ENCODE data around the gene MSX2. TPM values are rescaled to one million over a fixed set of nuclear protein-coding genes. Genes with fewer than 3 reads are reported as not detected.

MSX2 gene
- total RNA-seq, 1 experiment from 2014 or later, result 5.6 TPM

GRCh38 chr5:174745590-174746103 lies 21.3 kb downstream of the MSX2 start:
- intact Hi-C loops (cut with micrococcal nuclease), result no loop called here
- Mint-ChIP-seq H3K36me3 (ENCODE audit: insufficient read depth, unreplicated experiment) (peaks cover 6% of the 10 kb centered on the region), H3K4me1 (ENCODE audit: insufficient read depth, unreplicated experiment) (peaks cover 5% of the 10 kb centered on the region), H3K9me3 (ENCODE audit: unreplicated experiment) (peaks cover 8% of the 10 kb centered on the region), H3K27ac (ENCODE audit: low read depth, unreplicated experiment) (no peak overlapping the region), H3K4me3 (ENCODE audit: unreplicated experiment) (no peak overlapping the region), H3K27me3 (ENCODE audit: insufficient read depth, unreplicated experiment) (peaks cover 12% of the 10 kb centered on the region)
- TF ChIP-seq CTCF (IDR thresholded peaks at IDR 0.05; ENCODE audit: unreplicated experiment), result no peak
- POLR2A ChIA-PET, result no interaction called here
- no TSS peak for BruUV-seq (replicated peaks)
- DNase-seq (ENCODE audit: unreplicated experiment), result no peak
- CTCF ChIA-PET, result interaction anchor here (0.9 kb wide), 1 partner anchor 13 kb away, joined by 3 read pairs; no protein-coding TSS in a partner anchor

GRCh38 chr5:174750711-174751110 lies 26.3 kb downstream of the MSX2 start:
- POLR2A ChIA-PET, result interaction anchor here (0.6 to 2.1 kb wide), 5 partner anchors 25 to 601 kb away, joined by 3 to 8 read pairs (median 4); partner anchors contain the start of gene MSX2
- DNase-seq (ENCODE audit: unreplicated experiment), result peak; percentile 42

GRCh38 chr5:174751154-174752000 lies 27.0 kb downstream of the MSX2 start:
- no peak for TF ChIP-seq CTCF (IDR thresholded peaks at IDR 0.05; ENCODE audit: unreplicated experiment)
- peaks cover 5% of the 10 kb centered on the region for H3K4me1 Mint-ChIP-seq (ENCODE audit: insufficient read depth, unreplicated experiment)
- no TSS peak for BruUV-seq (replicated peaks)
- no peak overlapping the region for H3K27ac Mint-ChIP-seq (ENCODE audit: low read depth, unreplicated experiment)
- DNase-seq (ENCODE audit: unreplicated experiment), result peak; percentile 25
- no peaks in the 10 kb centered on the region for H3K9me3 Mint-ChIP-seq (ENCODE audit: unreplicated experiment)
- ChIA-PET CTCF (interaction anchor here (0.6 to 7.6 kb wide), 15 partner anchors 9 to 515 kb away, joined by 3 to 76 read pairs (median 3); no protein-coding TSS in a partner anchor), POLR2A (interaction anchor here (0.9 to 2.1 kb wide), 6 partner anchors 9 to 322 kb away, joined by 3 to 8 read pairs (median 4); partner anchors contain the start of gene MSX2)
- no peaks in the 10 kb centered on the region for H3K27me3 Mint-ChIP-seq (ENCODE audit: insufficient read depth, unreplicated experiment)
- no peaks in the 10 kb centered on the region for H3K36me3 Mint-ChIP-seq (ENCODE audit: insufficient read depth, unreplicated experiment)
- intact Hi-C loops (cut with micrococcal nuclease), result loop anchor here (2.0 kb wide), 1 partner anchor 27 kb away; the partner anchor contains the start of gene MSX2
- H3K4me3 Mint-ChIP-seq (ENCODE audit: unreplicated experiment), result peak overlapping the region; percentile 74

More at GRCh38 chr5:174750711-174751110, 26.3 kb downstream of the MSX2 start:
- Mint-ChIP-seq H3K27ac (ENCODE audit: low read depth, unreplicated experiment) (no peak overlapping the region), H3K4me1 (ENCODE audit: insufficient read depth, unreplicated experiment) (peaks cover 5% of the 10 kb centered on the region), H3K36me3 (ENCODE audit: insufficient read depth, unreplicated experiment) (no peaks in the 10 kb centered on the region), H3K9me3 (ENCODE audit: unreplicated experiment) (no peaks in the 10 kb centered on the region), H3K4me3 (ENCODE audit: unreplicated experiment) (peak overlapping the region; percentile 74), H3K27me3 (ENCODE audit: insufficient read depth, unreplicated experiment) (no peaks in the 10 kb centered on the region)
- no TSS peak for BruUV-seq (replicated peaks)
- intact Hi-C loops (cut with micrococcal nuclease), result loop anchor here (2.0 kb wide), 1 partner anchor 26 kb away; the partner anchor contains the start of gene MSX2
- CTCF ChIA-PET, result interaction anchor here (0.6 to 7.6 kb wide), 12 partner anchors 40 to 514 kb away, joined by 3 to 76 read pairs (median 4); no protein-coding TSS in a partner anchor
- no peak for TF ChIP-seq CTCF (IDR thresholded peaks at IDR 0.05; ENCODE audit: unreplicated experiment)

GRCh38 chr5:174752121-174752520 lies 27.7 kb downstream of the MSX2 start:
- H3K27ac Mint-ChIP-seq (ENCODE audit: low read depth, unreplicated experiment), result no peak overlapping the region
- no peak for DNase-seq (ENCODE audit: unreplicated experiment)
- BruUV-seq (replicated peaks), result no TSS peak
- H3K4me3 Mint-ChIP-seq (ENCODE audit: unreplicated experiment), result peak overlapping the region; percentile 74
- H3K4me1 Mint-ChIP-seq (ENCODE audit: insufficient read depth, unreplicated experiment), result peaks cover 5% of the 10 kb centered on the region
- intact Hi-C loops (cut with micrococcal nuclease), result no loop called here
- TF ChIP-seq CTCF (IDR thresholded peaks at IDR 0.05; ENCODE audit: unreplicated experiment), result no peak
- H3K9me3 Mint-ChIP-seq (ENCODE audit: unreplicated experiment), result no peaks in the 10 kb centered on the region
- ChIA-PET CTCF (interaction anchor here (0.7 to 7.6 kb wide), 7 partner anchors 8 to 437 kb away, joined by 3 to 76 read pairs (median 3); no protein-coding TSS in a partner anchor), POLR2A (interaction anchor here (1.1 to 2.1 kb wide), 4 partner anchors 8 to 141 kb away, joined by 4 to 8 read pairs (median 4); partner anchors contain the start of gene MSX2)
- no peaks in the 10 kb centered on the region for H3K27me3 Mint-ChIP-seq (ENCODE audit: insufficient read depth, unreplicated experiment)
- no peaks in the 10 kb centered on the region for H3K36me3 Mint-ChIP-seq (ENCODE audit: insufficient read depth, unreplicated experiment)

All from MCF 10A (cell line).